HG03442 (cell line): Measurements from ENCODE around the gene FMN1.
"Not testable (repeated sequence)": the region's sequence is repeated elsewhere in the genome, so short reads cannot be mapped to it uniquely, and the experiment has no call there.

Source experiments
- ATAC-seq: cut with Tn5 transposase; IDR thresholded peaks from one replicate; pipeline ENCODE4 v1.9.1; 2021; ENCODE audit warnings: mild to moderate bottlenecking, moderate library complexity; ENCODE audit not compliant: unreplicated experiment

Gene FMN1

DNA sequence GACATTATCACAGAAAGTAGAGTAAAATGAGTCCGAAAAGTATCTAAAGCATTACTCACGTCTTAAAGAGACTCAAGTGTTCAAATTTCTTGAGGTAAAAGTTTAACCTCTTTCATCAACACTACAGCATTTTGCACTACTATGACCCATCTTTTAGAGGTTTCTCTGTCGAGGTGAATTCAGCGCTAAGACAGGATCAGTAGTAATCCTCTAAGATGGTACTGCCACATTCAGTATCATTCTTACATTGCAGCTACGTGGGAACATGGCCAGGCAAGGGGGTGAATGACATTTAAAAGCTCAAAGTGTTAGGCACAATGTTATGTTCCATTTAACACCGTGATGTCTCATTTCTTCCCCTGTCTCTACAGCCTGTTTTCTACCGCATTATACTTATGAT lies 210.8 kb downstream of the FMN1 start:
- no peak for ATAC-seq

DNA sequence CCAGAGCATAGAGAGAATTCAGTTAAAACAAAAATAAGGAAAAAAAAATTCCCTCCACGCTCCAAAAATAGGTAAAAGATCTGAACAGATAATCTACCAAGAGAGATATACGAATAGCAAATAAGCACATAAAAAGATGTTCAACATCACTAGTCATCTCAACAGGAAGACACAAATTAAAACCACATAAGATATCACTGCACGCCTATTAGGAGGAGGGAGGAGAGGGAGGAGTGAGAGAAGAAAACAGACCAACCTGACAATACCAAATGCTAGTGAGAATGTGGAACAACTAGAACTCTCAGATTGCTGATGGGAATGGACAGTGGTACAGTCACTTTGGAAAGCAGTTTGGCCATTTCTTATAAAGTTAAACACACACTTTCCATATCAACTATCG lies 212.5 kb downstream of the FMN1 start:
- ATAC-seq: no peak

DNA sequence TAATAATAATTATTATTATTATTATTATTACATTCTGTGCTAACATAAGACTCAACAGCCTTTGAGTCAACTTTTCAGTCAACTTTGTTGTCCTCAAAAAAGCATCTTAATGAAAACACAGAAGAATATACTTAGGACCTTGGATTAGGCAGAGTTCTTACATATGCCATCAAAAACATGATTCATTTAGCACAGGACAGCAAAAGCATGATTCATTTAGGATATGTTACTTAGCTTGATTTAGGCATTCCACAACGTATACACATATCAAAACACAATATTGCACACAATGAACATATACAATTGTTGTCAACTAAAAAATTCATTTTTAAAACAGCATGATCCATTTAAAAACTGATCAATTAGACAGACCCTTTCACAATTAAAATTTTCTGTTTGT lies 213.0 kb downstream of the FMN1 start:
- ATAC-seq: no peak

DNA sequence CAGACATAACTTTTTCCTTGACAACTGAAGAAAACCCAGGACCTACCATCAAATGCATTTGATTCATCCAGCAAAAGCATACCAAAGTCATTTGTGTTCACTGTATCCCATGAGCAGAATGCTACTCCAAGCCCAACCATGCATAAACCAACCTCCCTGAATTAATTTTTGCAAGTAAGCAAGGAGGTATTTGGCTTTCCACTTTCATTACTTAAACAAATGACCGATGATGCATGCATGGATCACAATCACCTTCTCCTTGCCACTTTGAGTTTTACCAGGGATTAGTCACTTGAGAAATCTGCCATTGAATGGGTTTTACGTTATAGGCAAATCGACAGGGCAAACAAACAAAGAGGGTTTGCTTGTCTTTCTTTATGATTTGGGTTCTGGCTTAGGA lies 214.8 kb downstream of the FMN1 start:
- ATAC-seq: no peak

DNA sequence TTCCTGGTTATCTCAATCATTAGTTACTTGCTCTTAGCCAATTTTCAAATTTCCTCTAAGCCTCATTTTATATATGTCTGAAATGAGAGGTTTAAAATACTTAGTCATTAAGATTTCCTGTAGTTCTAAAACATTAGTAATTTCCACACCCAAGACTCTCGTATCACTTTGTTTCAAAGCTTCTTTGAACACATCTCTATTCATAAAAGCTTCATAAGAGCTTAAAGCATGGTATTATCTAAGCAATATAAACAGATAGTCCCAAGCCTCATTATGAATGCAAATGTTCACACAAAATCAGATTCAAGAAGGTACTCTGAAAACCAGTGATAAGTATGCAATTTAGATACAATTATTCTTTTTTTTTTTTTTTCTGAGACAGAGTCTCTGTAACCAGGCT lies 217.0 kb downstream of the FMN1 start:
- ATAC-seq: no peak

DNA sequence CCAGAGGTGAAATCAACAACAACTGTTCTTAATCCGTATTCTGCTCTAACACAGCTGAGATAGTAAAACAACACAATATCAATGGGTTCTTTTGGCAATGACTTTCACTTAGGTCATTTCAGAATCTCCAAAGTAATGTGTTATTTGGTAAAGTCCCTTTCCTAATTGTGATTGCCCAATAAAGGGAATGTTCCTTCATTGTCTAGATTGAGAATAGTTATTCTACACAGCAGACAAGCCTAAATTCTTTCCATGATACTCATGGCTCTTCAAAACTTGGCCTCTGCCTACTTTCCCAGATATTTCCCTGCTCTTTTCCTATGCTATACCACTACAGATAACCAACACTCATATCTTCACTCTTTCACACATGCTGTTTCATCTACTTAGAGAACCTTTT lies 219.8 kb downstream of the FMN1 start:
- ATAC-seq: no peak

DNA sequence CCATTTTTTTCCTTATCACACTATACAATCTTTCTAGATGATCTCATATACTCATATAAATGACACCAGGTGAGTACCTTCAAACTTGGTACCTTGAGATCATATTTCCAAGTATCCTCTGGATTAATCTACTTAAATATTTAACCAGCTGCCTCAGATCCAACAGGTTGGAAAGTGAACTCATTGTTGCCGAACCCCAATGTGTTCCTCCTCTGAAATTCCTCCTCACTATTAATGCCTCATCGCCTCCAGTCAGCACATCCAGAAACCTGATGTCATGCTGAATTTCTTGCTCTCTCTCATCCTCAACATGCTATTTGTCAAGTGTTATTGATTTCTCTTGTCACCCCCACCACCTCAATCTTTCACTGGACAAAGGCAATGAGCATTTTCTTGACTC lies 221.8 kb downstream of the FMN1 start:
- ATAC-seq: no peak

DNA sequence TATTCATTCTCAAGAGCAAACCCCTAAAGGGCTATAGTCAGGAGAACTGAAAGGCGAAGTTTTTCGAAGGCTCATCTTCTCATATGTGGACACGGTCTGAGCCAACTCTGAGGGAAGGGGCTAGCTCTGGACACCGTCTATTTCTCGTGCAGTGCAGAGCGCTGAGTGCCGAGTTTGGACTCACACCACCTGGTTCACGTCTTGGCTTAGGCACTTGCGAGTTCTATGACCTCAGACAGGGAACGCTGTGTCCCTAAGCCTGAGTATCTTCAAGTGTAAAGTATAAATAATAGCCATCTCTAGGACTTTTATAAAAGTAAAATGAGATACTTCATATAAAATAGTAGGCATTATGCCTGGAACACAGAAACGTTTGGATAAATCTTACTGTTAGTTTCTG lies 223.7 kb downstream of the FMN1 start:
- no peak for ATAC-seq

DNA sequence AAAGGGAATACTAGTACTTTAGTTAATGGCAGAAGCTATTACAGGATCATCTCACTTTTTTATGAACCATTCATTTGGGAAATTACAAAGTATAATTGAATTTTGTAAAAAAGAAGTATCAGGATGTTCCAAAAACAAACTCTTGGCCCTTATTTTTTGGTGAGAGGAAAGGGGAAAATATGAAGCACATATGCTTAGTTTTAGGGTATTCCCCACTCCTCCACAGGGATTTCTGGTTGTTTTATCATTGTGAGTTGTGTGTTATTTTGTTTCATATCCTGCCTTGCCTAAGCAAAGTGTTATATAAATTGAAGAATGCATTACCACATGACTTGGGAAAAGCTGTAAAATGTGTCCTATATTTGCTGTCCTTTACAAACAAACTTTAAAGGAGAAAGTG lies 227.0 kb downstream of the FMN1 start:
- ATAC-seq: no peak

DNA sequence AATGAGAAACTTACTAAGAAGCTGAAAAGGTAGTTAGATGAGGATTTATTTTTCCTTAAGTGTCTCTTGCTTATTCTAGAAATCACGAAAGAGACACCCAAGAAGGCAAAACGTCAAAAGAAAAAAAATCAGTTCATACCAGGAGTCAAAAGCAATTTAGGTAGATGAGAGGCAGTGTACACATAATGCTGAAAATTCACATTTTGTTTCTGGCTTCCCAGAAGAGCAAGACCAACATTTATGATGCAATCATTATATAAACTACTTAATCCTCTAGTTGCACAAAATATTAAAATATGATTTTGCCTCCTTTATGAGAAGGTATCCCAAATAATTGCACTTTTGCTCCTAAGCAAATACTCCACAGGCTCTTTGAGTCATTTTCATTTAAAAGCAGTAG lies 228.0 kb downstream of the FMN1 start:
- no peak for ATAC-seq

DNA sequence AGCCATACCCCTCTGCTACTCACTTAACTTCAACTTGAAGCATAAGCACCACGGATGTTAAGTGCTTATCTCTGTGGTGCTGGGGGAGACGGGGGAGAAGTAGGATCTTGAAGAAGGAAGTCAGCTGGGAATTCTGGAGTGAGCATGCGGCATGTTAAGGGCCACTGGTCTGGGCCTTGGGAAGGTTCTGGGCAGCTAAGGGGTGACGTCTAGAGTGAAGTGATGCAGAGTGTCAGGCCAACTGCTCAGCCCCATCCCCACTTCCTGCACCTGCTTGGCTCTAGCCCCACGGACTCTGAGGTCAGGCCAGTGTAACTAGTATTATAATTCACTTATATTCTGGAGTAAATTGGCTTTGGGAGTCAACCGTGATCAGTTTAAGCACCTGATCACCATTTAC lies 228.6 kb downstream of the FMN1 start:
- ATAC-seq: no peak

DNA sequence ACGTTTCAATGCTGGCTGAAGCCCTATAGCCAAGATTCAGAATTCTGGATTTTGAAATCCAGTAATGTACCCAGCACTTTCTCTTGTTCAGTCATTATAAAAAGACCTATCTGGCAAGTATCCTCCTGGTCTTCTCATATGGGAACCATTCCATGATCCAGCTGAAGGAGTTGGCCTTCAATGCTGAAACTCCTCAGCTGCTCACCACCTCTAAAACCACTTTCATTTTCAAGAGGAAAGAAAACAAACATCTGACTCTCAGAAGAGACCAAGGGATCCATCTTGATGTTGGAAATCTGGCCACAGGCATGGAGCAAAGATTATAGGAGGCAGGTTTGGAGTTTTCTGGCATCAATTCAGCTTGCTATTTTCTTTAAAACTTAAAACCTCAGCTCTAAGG lies 235.4 kb downstream of the FMN1 start:
- ATAC-seq: no peak

DNA sequence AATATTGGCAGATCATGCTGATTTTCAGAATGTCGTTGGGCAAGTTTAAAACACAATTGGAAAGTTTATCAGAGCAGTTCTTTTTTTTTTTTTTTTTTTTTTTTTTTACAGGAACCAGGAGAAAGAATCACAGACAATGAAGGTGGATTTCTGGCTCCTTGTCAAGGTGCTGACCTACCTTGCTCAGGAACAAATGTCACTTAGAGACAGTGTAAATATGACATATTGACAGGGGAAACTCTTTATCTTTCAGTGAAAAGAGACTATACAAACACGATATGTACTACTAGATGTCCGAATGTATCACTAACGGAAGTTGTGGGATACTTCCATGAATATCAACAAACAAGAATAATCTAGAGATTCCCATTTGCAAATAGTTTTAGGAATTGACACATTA lies 237.3 kb downstream of the FMN1 start:
- ATAC-seq: no peak

DNA sequence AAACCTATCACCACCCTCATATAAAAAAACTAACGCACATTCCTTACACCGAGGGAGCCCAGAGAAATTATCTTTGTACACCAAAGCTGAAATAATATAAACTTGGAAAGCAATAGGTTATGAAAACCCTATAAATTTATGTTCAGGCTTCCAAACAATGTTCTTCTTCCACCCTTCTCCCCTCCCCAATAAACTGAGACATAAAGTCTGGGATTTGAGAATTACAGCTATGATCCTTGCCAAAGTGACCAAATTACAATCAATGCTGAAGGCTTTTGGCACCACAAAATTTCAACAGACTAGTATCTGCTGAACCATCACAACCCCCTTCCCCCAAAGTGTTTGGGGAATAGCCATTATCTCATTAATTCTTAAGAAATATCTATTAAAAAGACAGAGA lies 237.8 kb downstream of the FMN1 start:
- ATAC-seq: no peak

DNA sequence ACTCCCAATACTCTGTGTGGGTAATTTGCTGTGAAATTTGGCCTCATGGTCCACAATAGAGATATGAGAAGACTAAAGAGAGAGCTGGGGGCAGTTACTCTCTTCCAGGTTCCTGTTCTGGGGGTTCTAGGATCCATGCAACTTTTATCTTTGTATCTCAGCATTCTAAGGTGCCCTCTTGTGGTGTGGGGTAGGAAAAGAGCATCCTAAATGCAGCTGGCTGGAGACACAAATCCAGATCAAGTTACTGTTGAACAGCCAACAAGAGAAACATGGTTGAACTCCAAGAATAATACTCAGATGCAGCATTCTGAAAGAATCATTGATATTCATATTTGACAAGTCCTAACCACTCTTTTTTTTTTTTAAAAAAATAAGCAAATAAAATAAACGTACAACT lies 238.5 kb downstream of the FMN1 start:
- ATAC-seq: no peak

DNA sequence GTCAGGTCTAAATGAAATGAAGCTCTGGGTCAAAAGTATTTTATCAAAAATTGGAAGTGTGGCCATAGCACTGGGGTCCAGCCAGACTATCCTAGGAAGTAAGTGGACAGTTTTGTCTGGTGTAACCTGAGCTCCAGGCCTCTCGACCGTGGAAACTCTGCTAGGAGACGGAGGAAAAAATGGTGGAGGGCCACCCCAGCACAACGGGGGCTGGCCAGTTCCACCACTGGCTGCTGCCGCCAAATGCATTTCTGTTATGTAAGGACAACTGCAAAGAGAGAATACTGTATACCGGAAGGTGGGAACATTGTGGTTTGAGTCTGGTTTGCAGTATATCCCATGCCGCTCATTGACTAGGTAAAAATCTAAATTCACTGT lies 241.0 kb downstream of the FMN1 start:
- no peak for ATAC-seq

DNA sequence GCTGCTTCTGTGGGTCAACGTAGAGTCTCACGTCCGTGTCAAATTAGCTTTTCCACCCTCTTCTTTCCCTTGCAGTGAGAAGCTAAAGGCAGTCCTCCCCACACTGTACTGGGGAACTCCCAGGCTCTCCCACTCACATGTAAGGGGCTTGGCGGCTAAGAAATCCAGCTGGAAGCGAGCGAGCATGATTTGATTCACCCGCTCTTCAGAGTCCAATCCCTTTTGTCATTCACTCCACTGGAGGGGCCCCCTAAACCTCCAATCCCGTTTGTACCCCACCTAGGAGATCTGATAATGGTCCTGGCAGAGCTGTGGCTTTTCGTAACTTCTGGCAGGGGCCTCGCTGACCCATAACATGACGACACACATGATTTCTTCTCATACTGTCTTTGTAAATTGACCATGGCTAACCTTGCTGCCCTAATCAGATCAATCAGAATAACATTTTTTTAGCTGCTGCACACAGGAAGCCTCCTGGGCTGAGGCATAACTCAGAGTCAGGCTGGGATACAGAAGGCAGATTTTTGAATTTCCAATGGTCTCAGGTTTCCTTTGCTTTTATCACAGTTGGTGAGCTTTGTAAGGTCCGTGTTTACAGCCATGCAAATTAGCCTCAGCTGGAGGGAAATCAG lies 241.5 kb downstream of the FMN1 start:
- no peak for ATAC-seq

DNA sequence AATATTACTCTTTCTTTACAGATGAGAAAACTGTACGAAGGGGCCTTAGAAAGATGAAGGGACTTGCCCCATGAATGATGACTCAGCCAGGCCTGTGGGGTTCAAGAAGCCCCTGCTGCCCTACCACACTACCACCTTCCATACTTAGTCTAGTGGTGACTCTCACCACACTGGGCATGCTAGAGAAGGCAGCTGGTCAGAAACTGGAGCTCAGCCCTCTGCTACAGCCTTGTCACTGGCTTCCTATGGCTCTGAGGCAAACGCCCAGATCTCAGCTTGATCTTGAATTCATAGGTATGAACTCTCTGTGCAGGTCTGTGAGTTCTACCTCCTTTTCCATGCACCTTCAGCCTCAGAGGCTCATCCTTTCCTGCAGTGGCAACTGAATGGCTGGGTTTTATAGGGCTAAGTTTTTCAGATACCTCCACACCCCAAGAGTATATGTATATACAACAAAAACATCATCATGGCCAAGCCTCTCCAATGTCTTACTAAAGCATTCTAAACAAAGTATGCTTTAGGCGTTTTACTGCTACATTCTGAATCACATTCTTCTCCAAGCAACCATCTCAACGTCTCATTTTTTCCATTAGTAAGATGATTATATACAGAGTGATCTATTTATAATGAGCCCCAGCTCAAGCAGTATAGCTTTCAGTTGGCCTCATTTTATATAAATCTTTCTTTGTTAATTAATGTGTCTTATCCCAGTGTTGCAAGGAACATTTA lies 242.6 kb downstream of the FMN1 start:
- no peak for ATAC-seq

DNA sequence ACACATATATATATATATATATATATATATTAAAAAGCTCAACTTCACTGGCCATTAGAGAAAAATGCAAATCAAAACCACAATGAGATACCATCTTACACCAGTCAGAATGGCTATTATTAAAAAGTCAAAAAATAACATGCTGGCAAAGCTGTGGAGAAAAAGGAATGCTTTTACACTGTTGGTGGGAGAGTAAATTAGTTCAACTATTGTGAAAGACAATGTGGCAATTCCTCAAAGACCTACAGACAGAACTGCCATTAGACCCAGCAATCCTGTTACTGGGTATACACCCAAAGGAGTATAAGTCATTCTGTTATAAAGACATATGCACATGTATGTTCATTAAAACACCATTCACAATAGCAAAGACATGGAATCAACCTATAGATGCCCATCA lies 244.5 kb downstream of the FMN1 start:
- not testable (repeated sequence) for ATAC-seq

DNA sequence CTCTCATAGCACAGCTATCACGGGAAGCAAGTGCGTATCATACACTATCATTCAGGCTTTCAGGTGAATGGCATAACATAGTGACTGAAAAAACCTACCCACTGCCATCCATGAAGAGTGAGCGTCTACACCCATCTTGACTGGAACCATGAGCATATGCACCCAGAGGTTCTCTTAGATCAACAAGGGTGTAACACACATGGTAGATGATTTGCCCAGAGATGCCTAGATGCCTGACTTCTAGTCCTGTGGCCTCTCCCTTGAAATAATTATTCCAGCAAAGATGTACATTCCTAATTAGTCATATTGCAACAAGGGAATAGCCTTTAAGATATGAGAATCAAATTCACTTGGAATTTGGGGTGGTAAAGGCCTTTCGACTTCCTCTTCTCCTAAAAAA lies 248.3 kb downstream of the FMN1 start:
- ATAC-seq: no peak

DNA sequence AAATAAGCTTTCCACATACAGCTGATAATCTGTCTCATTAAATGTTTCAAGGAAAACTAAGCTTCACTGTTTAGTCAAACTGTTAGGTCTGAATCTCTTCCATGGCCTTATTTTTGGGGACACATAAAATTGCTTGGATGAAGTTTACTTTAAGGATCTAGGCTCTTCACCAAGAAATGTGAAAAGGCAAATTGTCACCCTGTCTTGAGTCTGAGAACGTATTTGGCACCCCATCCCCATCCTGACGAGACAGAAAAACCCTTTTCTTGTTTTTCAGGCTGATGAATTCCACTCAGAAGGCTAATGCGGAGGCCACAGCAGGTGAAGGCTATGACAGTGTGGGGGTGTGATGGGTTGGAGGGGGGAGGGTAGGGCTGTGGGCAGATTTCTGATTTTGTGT lies 250.1 kb downstream of the FMN1 start:
- ATAC-seq: no peak

DNA sequence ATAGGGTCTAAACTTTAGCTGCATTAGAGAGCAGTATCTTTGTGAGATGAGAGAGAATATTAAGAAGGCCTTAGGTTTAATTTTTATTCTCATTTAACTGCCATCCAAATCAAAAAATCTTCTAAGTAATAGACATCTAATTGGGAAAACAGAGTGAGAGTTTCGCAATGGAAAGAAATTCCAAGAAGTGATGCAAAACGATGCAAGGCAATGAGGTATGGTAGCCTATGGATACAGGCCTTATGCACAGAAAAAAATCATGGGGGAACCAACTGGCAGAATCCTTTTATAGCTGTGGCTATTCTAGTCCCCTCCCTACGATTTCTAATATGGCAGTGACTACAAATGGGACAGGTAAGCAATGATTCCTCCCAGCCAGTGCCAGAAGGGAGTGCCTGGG lies 250.8 kb downstream of the FMN1 start:
- ATAC-seq: no peak

DNA sequence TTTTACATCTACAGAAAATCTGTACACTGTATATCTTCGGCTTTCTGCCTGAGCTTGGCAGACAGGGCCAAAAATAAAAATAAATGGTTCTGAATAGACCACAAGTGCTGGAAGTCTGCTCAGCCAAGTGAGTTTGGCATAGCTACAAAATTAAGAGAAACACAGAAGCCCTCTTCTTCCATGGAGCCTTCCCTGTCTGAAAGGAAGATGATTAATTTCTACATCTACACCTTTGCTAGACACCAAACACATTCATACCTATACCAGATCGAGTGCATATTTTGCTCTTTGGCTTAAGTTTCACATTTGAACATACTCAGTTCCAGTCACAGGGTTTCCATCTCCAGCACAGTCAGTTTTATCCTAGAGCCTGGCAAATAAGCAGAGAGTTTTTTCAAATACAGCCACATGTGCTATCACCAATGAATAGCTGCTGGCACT lies 252.1 kb downstream of the FMN1 start:
- no peak for ATAC-seq
